CD1c-positive myeloid dendritic cell (primary cell): ENCODE data around the gene PDE3A.

Experiments
- DNase-seq: peaks from one replicate; pipeline ENCODE4 v3.0.0-alpha.2; 2016; ENCODE audit errors: extremely low spot score

PDE3A gene

DNA sequence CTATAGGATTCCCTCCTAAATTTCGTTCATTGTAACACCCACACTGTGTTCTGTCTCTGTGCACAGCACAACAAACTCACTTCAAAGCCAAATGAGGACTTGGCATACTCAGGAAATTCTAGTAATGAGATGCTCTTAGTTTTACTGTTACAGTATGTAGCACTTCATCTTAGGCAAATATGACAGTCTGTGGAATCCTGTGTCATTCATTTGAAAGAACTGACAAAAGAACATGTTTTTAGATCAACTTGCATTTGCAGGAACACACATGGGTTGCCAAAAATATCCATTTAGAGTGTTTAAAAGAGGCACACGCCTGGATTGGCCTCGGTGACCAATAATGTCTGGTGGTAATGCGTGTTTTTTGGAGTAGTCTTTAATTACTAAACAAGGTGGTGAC is 56.5 kb downstream of the PDE3A start:
- no peak for DNase-seq

DNA sequence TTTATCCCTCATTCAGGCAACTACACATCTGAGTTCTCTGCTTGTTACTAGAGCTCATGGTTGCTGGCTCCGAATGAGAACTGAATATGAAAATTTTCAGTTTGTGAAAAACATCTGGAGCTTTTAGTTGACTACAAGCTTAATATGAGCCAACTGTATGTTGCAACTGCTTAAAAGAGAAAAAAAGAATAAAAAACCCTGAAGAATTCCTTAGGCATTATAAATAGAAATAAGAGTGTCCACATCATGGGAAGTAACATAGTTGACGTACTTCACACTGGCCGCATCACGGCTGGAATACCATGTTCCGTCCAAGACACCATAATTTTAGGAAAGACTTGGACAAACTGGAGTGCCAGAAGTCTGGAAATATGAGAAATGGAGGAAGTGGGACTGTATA is 57.9 kb downstream of the PDE3A start:
- no peak for DNase-seq

DNA sequence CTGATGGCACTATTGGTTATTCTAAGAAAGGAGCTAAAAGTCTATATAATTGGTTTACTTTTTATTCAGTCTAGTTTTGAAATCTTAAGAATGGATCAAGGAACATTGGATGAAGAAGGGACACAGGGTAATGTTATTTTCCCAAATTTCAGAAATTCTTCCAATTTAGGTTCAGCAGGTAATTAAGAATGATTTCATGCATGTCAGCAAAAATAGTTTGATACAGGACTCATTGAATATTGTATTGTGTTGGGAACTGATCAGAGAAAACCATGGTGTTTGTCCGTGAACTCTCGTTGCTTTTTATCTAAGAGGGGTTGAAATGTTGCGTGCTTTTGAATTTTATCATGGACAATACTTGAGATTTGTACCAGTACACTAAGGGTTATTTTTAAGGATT is 58.6 kb downstream of the PDE3A start:
- no peak for DNase-seq

DNA sequence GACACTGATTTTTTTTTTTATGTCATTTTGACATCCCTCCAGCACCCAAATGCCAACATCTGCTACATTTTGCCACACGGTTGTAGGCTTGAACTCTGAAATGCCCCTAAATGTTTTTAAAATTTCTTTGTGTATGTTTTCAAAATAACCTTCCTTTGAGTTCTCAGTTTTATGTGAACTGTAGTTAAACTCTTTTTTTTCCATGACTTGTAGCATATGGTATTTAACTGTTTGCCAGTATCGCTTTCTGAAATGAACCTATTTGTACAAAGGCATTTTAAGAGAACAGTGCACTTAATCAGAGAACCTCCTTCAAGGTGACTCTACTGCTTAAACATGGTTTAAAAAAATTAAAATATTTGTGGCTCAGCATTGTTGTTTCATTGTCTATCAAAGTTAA is 61.5 kb downstream of the PDE3A start:
- DNase-seq: no peak

DNA sequence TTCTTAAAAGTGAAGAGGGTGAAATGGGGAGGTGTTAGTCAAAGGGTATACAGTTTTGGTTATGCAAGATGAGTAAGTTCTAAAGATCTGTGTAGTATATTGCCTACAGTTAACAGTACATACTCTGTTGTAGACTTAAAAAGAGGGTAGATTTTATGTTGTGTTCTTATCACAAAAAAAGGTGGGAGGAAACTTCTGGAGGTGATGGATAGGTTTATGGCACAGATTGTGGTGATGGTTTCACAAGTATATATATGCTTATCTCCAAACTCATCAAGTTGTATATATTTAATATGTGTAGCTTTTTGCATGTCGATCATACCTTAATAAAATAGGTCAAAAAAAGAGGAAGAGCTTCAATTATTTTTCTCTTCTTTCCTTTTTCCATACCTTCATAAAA is 64.0 kb downstream of the PDE3A start:
- DNase-seq: no peak

DNA sequence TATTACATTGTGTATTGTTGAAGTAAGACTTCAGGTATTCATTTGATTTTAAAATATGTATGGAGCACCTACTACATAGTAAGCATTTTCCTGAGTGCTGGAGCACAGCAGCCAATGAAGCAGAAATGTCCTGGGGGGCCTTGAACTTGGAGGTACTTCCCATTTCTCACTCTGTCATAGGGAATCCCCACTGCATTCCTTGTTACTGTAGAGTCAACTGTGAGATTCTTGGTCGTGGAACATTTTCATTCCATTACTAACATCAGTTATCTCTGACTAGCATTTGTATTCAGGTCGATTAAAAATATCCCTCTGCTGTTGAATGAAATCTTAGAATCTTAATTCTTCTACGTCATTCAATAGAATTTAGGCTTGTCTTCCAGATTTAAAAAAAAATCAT is 66.7 kb downstream of the PDE3A start:
- DNase-seq: no peak

DNA sequence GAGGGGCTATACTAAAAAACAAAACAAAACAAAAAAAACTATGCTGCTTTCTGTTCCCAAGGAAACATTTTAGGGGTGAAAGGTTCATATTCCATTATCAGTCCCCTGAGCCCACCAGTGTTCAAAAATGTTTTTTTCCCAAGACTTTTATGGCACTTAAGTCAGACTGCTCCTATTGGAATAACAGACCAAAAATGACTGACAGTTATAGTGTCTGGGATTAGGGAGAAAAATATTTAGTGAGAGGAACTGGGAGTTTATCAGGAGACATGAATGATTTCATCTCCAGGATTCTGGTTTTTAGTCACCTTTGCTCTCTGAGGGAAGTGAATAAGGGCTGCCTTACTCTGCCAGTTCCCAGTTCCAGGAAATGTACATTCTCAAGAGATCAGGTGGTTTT is 68.0 kb downstream of the PDE3A start:
- peak; percentile 28 for DNase-seq

DNA sequence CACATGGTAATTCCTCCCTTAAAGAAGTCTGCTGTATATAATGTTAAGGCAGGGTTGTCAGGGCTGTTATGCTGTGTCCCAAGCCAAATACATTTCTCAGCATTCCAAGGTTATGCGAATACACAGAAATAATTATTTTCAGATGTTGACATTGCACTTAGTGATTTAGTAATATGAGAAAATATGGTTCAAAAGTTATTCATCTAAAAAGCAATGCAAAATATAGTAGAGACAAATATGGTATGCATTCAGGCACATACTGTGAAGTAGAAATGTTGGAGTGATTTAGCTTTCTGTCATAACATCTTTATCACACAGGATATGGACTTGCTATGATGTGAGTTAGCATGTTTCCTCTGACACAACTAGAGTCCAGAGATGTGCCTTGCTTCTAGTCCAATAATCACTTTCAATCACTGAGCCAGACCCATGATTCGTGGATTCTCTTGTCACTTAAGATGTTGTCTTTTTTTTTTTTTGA is 70.0 kb downstream of the PDE3A start:
- DNase-seq: no peak

DNA sequence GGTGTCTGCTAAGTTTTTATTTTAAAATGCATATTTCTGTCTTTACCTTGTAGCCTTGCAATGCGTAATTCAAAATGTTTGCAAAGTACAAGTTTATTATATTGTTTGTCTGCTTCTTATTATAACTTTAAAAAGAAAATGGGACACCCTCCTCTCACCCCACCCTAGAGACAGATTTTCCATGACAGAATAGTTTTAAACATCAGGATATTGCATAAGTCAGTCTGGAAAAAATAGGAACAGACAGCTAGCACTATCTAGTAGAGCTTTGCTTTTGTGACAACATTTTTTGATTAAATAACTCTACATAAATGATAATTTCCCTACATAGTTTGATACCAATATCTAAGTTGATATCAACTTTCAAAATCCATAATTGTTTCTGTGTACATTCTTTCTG is 71.3 kb downstream of the PDE3A start:
- no peak for DNase-seq

DNA sequence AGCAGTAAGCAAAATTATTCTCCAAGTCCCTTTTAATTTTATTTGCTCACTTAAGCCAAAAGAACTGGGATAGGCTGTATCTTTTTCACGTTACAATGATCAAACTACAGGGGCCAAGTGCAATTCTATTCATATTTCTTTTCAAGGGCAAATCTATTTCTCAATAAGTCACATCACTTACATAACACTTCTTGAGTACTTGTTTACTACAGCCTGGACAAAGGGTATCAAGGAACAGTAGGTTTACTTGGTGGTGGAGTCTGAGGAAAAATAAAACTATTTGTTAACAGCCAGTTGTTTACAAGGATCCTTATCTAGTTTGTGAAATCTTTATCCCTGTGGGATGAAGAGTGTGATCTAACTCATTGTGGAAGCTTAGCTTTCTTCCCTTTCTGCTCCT is 72.1 kb downstream of the PDE3A start:
- DNase-seq: no peak

DNA sequence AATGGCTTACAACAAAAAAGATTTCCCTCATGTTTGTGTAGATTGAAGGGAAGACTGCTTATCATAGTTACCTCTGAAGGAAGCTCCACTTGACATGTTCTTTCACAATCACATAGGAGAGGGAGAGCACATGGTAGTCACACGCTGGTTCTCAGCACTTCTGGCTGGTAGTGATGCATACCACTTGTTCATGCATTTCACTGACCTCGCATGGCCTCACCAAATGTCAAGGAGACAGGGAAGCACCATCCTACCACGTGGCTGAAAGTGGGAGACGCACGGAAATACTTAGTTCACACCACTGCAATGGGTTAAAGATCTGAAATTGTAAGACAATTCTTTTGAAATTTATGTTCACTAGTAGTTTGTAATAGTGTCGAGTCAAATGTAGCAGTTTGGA is 74.0 kb downstream of the PDE3A start:
- DNase-seq: no peak

DNA sequence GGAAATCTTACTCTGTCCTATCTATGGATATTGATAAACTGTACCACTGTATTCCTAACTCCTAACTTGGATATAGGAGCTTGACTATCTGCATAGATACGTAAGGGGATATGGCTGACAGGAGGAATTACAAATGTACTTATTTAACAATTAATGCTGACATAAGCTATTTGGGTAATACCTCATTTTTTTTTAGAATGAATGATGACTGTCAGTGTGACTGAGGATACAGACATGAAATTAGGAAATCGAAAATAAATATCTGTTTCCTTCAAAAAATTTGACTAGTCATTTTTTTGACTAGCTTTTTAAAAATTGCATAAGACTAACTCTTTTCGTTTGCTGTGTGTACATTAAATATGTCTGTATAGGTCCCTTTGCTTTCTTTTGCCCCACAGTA is 74.9 kb downstream of the PDE3A start:
- no peak for DNase-seq

DNA sequence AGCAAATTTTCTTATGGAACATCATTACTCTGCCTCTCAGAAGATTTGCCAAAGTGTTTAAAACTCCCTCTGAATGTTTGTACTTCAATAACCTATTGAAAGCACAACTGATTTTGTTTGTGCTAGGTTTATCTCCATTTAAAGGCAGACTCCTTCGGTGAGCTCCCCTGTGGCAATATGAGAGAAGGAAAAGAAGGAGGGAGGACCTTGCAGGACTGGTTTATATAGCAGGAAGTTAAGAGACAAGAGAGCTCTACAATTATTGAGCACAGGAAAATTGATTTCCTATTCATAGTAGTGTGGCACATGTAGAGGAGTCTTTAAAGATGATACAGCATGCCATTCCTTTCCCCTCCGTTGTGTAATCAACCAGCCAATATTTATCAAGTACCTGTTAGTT is 75.5 kb downstream of the PDE3A start:
- no peak for DNase-seq

DNA sequence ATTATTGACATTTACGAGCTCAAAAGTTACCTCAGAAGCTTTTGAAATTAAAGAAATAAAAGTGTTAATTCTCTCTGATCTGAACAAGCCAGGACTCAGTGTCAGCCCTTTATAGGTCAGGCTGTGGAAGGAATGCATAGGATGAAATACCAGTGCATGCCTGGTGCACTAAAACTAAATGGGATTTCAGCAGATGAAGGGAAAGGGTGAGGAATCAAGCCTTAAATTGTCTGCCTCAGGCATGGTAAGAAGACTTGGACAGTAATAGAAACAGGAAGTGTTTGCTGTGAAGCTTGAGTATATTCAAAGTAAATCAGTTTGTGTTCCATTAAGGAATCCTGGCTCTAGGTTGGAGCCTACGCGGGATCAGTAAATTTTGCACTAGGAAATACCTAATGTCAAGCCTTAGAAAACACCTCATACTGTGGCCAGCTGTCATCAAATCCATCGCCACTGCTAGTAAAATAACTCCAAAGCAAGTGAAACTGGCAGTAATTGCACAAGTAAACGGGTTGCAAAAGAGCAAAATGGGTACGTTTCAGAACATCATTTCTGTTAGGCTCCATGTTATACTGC is 76.3 kb downstream of the PDE3A start:
- no peak for DNase-seq

DNA sequence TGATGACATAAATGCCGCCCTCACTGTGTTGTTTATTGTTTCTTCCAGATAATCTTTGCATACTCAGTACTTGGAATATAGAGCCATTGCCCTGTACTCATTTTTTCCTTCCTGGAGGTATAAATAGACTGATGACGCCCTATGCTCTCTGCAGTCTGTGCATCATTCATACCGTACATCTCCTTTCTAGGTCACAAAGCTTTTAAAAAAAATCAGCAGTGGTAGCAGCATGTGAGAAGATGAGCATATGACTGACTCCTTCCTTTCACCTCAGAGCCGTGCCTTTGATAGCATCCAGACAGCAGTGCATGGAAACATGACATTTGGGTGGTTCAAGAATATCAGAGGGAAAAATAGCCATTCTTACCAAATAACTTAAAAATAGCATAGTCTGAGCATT is 77.3 kb downstream of the PDE3A start:
- DNase-seq: no peak

DNA sequence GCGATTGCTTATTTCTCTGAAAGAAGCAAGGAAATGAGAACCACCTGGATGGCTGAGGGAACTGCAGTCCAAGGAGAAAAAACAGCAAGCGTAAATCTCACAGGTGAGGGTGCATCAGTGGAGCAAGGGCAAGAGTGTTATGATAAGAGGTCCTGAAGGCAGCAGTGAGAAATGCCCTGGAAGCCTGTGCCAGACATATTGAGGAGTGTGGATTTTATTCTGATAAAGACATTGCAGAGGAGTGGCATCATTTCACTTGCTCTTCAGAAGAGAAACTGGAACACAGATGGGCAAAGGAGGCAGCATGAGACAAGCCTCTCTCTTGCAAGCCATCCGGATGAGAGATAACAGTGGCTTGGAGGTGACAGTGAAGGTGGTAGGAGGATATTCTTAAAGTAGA is 78.5 kb downstream of the PDE3A start:
- DNase-seq: no peak

DNA sequence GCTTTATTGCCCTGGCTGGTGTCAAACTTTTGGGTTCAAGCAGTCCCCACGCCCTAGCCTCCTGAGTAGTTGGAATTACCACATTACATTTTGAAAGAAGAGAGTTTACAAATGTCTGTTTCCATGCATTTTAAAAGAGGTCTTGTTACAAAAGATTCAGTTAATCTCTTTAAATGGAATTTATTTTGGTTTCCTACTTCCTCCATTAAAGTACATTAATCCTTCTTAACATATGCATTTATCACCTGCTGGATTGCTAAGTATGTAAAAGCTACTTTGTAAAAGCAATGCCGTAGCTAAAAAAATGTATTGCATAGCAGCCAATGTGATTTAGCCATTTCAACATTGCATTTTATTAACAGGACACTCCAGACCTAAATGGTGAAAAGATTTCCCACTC is 80.4 kb downstream of the PDE3A start:
- DNase-seq: no peak

DNA sequence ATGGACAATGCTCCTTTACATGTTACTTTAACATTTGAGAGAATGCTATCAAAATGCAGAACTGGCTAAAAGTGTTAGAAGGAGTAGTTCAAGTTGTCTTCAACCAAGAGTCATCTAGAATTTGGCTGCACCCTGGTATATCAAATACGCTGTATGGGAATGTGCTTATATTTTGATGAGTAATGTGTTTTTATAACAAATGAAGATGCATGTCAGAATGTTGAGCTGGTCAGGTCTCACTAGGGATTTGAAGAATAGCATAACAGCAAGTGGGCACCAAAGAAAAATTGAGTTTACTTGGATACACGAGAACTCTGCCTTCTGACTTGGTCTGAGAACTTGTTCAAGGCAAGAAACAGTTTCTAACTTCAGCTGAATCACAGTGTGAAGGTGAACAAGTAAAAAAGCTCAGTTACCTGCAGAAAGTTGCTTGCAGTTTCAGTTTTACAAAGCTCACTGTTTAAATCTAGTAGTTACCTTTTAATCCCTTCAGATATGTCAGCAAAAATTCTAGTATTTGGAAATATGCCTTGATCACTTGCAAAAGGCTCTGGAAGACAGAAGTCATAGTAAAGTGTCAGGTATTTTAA is 82.3 kb downstream of the PDE3A start:
- DNase-seq: no peak

DNA sequence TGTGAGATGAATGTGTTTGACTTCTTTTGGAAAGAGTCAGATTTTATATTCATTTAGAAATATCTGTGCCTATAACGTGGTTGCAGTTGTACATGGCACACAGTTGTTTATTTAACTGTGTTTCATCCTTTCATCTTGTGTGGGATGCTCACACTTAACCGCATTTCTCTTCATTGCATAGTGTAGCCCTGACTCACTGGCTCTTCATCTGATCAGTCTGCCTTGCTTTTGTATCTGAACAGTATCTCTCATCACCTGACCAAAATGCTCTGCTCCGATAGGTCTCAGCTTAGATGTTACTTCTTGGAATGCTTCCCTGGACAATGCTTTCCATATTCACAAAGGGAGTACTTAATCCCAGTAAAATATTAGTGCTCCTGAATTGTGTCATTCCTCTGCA is 83.4 kb downstream of the PDE3A start:
- DNase-seq: no peak

DNA sequence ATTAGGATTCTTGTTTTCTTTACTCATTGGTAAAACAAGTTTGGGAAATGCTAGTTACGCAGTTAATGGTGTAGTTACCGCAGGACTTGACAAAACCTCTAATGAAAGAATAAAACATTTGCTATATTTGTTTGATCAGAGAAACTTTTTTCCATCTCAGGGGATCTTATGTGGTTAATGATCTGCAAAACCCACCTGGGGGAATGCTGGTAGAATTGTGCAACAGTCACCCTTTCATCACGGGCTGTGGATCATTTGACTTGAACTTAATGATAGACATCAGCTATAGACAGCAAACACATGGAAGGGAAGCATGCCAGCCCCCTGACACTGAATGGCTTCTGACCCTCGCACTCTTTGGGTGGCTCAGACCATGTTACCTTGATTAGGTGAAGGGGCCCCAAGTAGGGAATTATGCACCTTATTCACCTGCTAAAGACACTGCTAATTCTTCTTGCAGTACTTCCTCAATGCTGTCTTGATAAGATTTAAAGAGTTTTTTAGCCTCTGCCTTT is 84.2 kb downstream of the PDE3A start:
- no peak for DNase-seq

DNA sequence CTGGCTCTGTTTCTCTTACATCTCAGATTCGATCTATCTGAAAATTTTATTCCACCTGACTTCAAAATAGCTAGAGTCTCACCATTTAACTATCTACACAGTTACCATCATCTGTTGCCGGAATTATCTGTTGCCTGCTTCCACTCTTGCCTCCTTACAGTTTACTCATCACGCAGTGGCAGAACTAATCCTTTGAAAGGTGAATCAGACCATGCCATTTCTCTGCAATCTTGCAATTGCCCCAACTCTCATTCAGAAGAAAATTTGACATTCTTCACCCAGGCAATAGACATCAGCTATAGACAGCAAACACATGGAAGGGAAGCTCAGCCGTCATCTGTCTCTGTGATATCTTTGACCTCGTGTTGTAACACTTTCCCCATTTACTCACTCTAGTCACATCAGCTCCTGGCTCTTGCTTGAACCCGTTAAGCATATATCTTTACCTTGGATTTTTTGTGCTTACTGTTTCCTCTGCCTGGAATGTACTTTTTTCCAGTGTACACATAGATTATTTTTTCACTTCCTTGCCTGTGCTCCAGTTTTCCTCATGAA is 85.5 kb downstream of the PDE3A start:
- no peak for DNase-seq

DNA sequence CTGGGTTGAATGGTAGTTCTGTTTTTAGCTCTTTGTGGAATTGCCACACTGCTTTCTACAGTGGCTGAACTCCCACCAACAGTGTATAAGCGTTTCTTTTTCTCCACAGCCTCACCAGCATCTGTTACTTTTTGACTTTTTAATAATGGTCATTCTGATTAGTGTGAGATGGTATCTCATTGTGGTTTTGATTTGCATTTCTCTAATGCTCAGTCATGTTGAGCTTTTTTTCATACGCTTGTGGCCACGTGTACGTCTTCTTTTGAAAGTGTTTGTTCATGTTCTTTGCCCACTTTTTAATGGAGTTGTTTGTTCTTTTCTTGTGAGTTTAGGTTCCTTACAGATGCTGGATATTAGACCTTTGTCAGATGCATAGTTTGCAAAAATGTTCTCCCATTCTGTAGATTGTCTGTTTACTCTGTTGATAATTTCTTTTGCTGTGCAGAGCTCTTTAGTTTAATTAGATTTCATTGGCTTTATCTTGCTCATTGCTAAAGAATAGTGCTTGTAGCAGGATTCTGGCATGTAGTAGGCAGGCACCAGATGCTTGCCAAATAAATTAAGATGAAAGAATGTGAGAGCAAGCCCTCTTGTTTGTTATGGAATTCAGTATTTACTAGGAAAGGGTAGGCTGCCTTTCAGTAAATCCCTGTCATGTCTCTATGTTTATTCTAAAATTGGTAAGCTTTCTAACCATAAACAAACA is 86.8 kb downstream of the PDE3A start:
- no peak for DNase-seq

DNA sequence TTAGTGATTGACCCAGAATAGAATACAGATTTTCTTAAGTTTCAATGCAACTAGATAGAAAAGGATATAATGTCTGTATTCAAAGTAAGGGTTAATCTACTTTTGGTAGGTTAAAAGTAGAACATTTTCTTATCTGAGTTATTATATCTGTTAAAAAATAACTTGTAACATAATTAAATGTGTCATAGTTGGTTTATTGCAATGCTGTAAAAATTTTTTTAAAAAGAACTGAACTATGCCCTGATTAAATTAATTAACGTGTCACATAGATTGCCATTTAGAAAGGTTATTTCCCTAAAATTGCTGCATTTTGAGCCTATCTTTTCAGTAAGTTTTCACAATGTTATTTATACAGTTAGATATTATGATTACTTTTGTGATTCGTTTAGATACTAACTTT is 89.2 kb downstream of the PDE3A start:
- no peak for DNase-seq
